Fibroblast of mammary gland (primary cell): ENCODE data around the gene AK3.

ENCODE experiments used
- DNase-seq: peaks from one replicate; pipeline ENCODE4 v3.0.0-alpha.2; 2010; ENCODE audit warnings: low read depth
- H3K4me3 ChIP-seq: 2 replicates; pipeline ENCODE4 v1.5.1; 2011; ENCODE audit warnings: low read depth, mild to moderate bottlenecking, low read length, moderate library complexity; ENCODE audit not compliant: control insufficient read depth
- TF ChIP-seq, protein P1 (sequence below): conservative IDR thresholded peaks from 2 replicates; pipeline ENCODE4 v1.5.1; 2011; ENCODE audit warnings: low read depth, low read length, inconsistent platforms; ENCODE audit not compliant: control insufficient read depth, insufficient read depth

AK3 gene

DNA sequence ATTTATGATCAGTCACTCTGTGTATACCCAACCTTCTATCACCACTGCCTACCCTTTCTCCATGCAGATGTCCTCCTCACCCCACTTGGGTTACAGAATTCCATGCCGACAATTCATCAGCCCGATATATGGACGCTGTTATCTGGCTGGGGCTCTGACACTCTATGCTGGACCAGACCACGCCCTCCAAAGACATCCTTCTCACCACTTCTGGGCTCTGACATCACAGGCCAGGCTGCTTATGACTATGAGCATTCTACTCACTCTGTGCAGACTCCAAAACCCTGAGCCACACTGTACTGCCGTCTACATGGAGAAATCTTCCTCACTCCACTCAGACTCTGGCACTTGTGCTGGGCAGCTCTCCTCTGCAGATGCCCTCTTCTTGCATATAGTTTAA lies 7.6 kb upstream of the AK3 start:
- TF ChIP-seq, protein P1, sequence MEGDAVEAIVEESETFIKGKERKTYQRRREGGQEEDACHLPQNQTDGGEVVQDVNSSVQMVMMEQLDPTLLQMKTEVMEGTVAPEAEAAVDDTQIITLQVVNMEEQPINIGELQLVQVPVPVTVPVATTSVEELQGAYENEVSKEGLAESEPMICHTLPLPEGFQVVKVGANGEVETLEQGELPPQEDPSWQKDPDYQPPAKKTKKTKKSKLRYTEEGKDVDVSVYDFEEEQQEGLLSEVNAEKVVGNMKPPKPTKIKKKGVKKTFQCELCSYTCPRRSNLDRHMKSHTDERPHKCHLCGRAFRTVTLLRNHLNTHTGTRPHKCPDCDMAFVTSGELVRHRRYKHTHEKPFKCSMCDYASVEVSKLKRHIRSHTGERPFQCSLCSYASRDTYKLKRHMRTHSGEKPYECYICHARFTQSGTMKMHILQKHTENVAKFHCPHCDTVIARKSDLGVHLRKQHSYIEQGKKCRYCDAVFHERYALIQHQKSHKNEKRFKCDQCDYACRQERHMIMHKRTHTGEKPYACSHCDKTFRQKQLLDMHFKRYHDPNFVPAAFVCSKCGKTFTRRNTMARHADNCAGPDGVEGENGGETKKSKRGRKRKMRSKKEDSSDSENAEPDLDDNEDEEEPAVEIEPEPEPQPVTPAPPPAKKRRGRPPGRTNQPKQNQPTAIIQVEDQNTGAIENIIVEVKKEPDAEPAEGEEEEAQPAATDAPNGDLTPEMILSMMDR = no peak
- no peak for DNase-seq
- H3K4me3 ChIP-seq = no peak overlapping the region

DNA sequence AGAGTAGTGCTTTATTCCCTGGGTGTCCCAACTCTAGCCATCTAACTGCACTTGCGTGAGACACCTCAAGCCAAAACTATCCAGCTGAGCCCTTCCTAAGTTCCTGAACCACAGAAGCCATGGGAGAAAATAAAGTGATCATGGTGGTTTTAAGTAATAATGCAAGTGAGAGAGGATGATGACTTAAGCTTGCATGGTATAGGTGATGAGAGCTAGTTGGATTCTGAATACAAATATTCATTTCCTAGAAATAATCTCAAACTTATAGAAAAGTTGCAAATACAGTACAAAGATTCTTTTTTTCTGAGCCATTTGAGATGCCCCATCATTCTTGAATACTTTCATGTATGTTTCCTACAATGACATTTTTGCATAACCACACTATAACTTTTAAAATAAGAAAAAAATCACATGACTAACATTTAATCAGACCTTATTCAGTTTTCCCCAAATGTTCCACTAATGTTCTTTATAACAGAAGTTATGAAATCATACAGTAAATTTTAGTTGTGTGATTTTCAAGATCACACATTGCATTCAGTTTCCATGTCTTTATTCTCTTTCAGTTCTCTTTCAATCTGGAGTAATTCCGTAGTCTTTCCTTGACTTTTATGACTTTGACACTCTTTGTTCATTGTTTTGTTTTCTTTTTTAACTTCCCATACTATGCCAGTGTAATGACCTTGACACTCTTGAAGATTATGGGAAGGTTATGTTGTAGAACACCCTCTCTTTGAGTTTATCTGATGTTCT lies 5.5 kb upstream of the AK3 start:
- no peak overlapping the region for H3K4me3 ChIP-seq
- DNase-seq = no peak
- TF ChIP-seq, protein P1 = no peak

DNA sequence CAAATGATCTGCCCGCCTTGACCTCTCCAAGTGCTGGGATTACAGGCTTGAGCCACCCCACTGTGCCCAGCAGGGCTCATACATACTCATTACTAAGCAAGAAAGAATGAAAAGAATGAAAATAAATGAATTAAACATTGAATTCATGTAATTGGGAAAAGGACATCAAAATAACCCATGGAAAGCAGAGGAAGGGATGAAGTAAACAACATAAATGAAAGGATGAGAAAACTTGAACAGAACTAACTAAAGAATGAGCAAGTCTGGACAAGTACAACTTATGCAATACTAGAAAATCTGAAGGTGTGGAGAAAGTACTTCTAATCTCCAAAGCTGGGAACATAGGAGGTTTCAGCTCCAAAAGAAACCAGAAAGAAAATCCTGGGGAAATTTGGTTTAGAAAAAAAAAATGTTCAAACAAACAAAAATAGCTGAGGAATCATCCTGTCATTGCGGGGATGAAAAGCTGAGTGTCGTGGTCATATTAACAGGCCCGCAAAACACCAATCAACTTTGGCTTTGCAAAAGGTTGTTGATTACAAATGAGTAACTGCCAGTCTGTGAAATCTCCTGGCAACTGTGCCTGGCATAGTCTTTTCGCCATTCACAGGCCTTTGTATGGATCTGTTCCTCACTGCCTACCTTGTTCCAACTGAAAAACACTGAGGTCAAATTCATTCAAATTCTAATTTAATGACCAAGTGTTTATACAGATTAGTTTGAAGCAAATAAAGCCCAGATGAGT lies 2.3 kb upstream of the AK3 start:
- DNase-seq = no peak
- H3K4me3 ChIP-seq = no peak overlapping the region
- TF ChIP-seq, protein P1 = no peak

DNA sequence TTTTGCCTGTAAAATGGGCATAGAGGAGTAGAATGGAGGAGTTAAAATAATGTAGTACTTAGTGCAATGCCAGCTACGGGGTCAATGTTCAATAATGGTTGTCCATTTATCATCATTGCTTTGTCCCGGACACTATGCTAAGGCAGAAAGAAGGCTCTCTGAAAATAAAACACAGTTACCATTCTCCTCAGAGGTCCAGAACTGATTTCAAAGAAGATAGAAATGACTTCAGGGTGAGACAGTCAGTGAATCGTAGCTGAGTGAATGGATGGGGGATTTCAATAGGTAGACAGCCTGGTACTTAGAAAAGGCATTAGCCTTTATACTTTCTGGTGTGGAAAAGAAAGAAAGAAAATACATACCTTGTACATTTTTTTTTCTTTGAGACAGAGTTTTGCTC lies 1.2 kb upstream of the AK3 start:
- DNase-seq = no peak
- TF ChIP-seq, protein P1 = no peak
- peak overlapping the region; percentile 79 for H3K4me3 ChIP-seq

DNA sequence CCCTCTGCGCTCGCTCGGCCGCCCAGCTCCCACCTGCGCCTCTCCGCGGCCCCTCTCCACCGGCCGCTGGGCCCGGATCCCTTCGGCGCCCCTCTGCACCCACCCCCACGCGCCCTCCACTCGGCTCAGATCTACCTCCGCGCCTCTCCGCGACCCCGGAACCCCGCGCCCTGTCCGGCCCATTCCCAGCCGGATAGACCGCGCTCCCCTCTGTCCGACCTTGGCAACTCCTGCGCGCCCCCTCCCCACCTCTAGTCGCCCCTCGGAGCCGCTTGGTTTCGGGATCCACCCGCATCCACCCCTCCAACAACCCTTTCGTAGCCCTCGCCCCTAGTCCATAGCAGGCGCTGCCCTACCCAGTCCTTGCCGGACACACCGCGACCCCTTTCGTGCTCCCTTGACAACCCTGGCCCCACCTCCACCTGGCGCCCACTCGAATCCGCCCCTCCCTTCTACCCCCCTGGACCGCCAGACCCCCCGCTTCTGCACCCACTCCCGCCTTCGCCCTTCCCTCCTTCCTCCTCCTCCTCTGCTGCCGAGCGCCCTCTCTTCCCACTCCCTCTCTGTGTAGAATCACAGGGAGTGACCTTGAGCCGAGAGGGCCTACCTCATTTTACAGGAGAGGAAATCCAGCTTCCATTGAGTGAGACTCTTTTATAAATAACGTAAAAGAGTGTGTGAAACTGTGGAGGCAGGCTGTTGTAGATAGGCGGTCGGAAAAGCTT lies 525 bp upstream of the AK3 start:
- TF ChIP-seq, protein P1 = no peak
- H3K4me3 ChIP-seq = peak overlapping the region; percentile 79
- peak; percentile 18 for DNase-seq

DNA sequence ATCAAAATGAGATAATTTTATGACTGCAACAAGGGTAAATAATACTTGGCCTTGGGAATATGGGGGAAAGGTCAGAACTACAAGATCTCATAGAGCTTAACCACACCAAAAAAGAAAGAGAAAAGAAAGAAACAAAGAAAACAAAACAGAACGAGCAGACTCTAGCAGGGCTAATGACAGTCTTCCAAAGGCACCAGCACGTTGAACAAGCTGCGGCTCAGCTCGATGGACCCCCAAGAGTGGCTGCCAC lies 689 bp downstream of the AK3 start:
- TF ChIP-seq, protein P1 = no peak
- peak overlapping the region; percentile 79 for H3K4me3 ChIP-seq
- DNase-seq = peak; percentile 39
